Suprapubic skin (tissue), 4 donors: ENCODE results near the gene MGAT5.

Source experiments
- CTCF ChIP-seq, 2 donors: fragments of 200-600 bp in 1 of 2; fragments of 450-650 bp in 1 of 2; sonication (generic) in 1 of 2; IDR thresholded peaks; one replicate each; pipeline ENCODE4 v1.5.1; 2016 to 2019; ENCODE audit warnings: antibody characterized with exemption in 2 of 2, mild to moderate bottlenecking in 1 of 2, moderate library complexity in 1 of 2
- EP300 ChIP-seq: sonication (generic); formaldehyde crosslinking; IDR thresholded peaks from one replicate; pipeline ENCODE4 v1.6.1; 2017; ENCODE audit warnings: antibody characterized with exemption
- POLR2A ChIP-seq, 2 donors: fragments of 450-650 bp; IDR thresholded peaks; one replicate each; pipeline ENCODE4 v1.6.1; 2017; ENCODE audit warnings: antibody characterized with exemption in 2 of 2, mild to moderate bottlenecking in 2 of 2, moderate library complexity in 2 of 2
- POLR2AphosphoS5 ChIP-seq, 3 donors: sonication (generic); formaldehyde crosslinking; IDR thresholded peaks; one replicate each; pipeline ENCODE4 v1.6.1; 2017; ENCODE audit warnings: antibody characterized with exemption in 3 of 3

- no peak for TF ChIP-seq CTCF (IDR thresholded peaks at IDR 0.05)
- no peak for TF ChIP-seq POLR2AphosphoS5 (IDR thresholded peaks at IDR 0.05)
- TF ChIP-seq POLR2A (IDR thresholded peaks at IDR 0.05), result no peak
- TF ChIP-seq EP300, result no peak
Measured at GRCh38 chr2:134278553-134278952, 24.7 kb downstream of the MGAT5 start.
